Colonic mucosa (tissue), 4 donors: ENCODE results near the gene GRK2. TPM values are rescaled to one million over a fixed set of nuclear protein-coding genes. Genes with fewer than 3 reads are reported as not detected.
"Not testable (repeated sequence)": the region's sequence is repeated elsewhere in the genome, so short reads cannot be mapped to it uniquely, and the experiment has no call there.

Experiments used
- DNase-seq: peaks from one replicate; pipeline ENCODE4 v3.0.0-alpha.2; 2020
- H3K27ac ChIP-seq: fragments of 200-600 bp; one replicate; pipeline ENCODE4 v1.8.0; 2021
- H3K27me3 ChIP-seq: fragments of 200-600 bp; one replicate; pipeline ENCODE4 v1.8.0; 2021
- H3K36me3 ChIP-seq: fragments of 200-600 bp; one replicate; pipeline ENCODE4 v1.8.0; 2021
- H3K4me1 ChIP-seq: fragments of 200-600 bp; one replicate; pipeline ENCODE4 v1.8.0; 2021; ENCODE audit warnings: mild to moderate bottlenecking
- H3K4me3 ChIP-seq: fragments of 200-600 bp; one replicate; pipeline ENCODE4 v1.8.0; 2021
- H3K9ac ChIP-seq, 2 donors: one replicate each; pipeline ENCODE4 v1.7.0; 2013; ENCODE audit warnings: control low read depth in 2 of 2, low read depth in 2 of 2, low read length in 2 of 2
- H3K9me3 ChIP-seq: fragments of 200-600 bp; one replicate; pipeline ENCODE4 v1.8.0; 2021
- CTCF ChIP-seq: fragments of 200-600 bp; IDR thresholded peaks from one replicate; pipeline ENCODE4 v1.8.0; 2022; ENCODE audit warnings: antibody characterized with exemption, mild to moderate bottlenecking
- intact Hi-C: fragments of 100-400 bp; cut with DNase I; formaldehyde crosslinking; loops from one replicate; pipeline ENCODE4 v1.14.1; 2022
- total RNA-seq, 2 donors: library from RNA; stranded (reverse); fragmentation: NEBNext Ultra II Directional in 1 of 2; extraction: Animal tissue kit (Norgen Biotek cat#: 25700) in 1 of 2; gene quantifications; one replicate each; pipeline ENCODE4 v1.2.1, GENCODE V29; 2021
- donor health status: healthy.
- donor health status: DM: no; HTN: no; CAD: no.
- donor health status: DM: no; HTN: no; CAD: no.

The GRK2 gene
- total RNA-seq, 2 donors from 2014 or later: 108 to 137 TPM

- TF ChIP-seq CTCF: no peak
- H3K9me3 ChIP-seq: no peaks in the 10 kb centered on the region
- no peak overlapping the region for H3K9ac ChIP-seq
- H3K4me3 ChIP-seq: no peak overlapping the region
- peaks cover 27% of the 10 kb centered on the region for H3K36me3 ChIP-seq
- H3K27me3 ChIP-seq: no peaks in the 10 kb centered on the region
- H3K4me1 ChIP-seq: no peaks in the 10 kb centered on the region
- H3K27ac ChIP-seq: no peak overlapping the region
- intact Hi-C loops: no loop called here
- DNase-seq: no peak
Observed at GRCh38 chr11:67255864-67256263, 10.4 kb upstream of the GRK2 start.

- Histone ChIP-seq H3K9me3 (no peaks in the 10 kb centered on the region), H3K9ac (no peak overlapping the region), H3K27me3 (no peaks in the 10 kb centered on the region), H3K36me3 (peaks cover 27% of the 10 kb centered on the region), H3K4me3 (no peak overlapping the region), H3K4me1 (peaks cover 3% of the 10 kb centered on the region), H3K27ac (no peak overlapping the region)
- no peak for DNase-seq
- TF ChIP-seq CTCF: no peak
- intact Hi-C loops: no loop called here
Observed at GRCh38 chr11:67256477-67257135, 9.7 kb upstream of the GRK2 start.

GRCh38 chr11:67260406-67260805 lies 5.9 kb upstream of the GRK2 start:
- Histone ChIP-seq H3K27ac (no peak overlapping the region), H3K9me3 (no peaks in the 10 kb centered on the region), H3K36me3 (peaks cover 4% of the 10 kb centered on the region), H3K4me1 (peaks cover 3% of the 10 kb centered on the region), H3K4me3 (no peak overlapping the region), H3K9ac (no peak overlapping the region), H3K27me3 (no peaks in the 10 kb centered on the region)
- no peak for DNase-seq
- intact Hi-C loops: no loop called here
- no peak for TF ChIP-seq CTCF

- H3K27me3 ChIP-seq, intact Hi-C loops, H3K9me3 ChIP-seq, H3K4me1 ChIP-seq, H3K36me3 ChIP-seq, H3K27ac ChIP-seq: not testable (repeated sequence)
- Histone ChIP-seq H3K9ac (peak overlapping the region; percentile 43 to 55), H3K4me3 (peak overlapping the region; percentile 19)
- peak; percentile 77 for DNase-seq
Observed at GRCh38 chr11:67260885-67261639, 5.2 kb upstream of the GRK2 start.

GRCh38 chr11:67261640-67261945 lies 4.7 kb upstream of the GRK2 start:
- intact Hi-C loops: no loop called here
- Histone ChIP-seq H3K9ac (no peak overlapping the region), H3K4me1 (peaks cover 3% of the 10 kb centered on the region), H3K36me3 (no peaks in the 10 kb centered on the region), H3K27ac (no peak overlapping the region), H3K9me3 (no peaks in the 10 kb centered on the region), H3K4me3 (peak overlapping the region; percentile 19), H3K27me3 (no peaks in the 10 kb centered on the region)
- no peak for DNase-seq
- TF ChIP-seq CTCF: no peak
